ENCODE data around the gene ABLIM2.

DNA sequence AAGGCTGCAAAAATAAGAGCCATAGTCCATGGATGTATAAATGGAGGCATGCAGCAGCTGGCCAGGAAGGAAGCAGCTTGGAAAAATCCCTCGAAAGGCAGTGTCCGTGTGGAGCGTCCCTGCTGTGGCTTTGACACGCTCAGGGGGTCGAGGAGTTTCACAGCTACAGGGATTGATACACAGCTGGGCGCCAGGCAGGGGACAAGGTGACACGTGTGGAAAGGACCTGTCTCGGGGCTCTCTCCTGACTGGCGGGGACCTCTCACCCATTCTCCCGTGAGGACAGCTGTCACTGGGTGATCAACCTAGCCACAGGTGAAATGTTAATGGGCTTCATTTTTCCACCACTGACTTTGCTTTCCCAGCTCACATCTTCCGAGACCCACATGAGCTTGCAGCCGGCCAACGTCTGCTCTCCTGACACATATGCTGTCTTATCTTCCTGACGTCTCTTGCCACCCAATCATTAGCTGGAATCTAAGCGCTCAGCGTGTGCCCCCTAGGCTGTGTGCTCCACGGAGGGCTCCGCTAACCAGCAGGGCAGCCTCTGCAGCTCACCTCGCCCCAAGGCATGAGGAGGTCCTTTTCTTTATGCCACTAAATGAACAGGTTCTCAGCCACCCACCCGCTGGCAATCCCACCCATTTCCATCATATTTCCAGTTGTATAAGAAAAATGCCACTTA is 129.6 kb downstream of the ABLIM2 start:
- no peak for TF ChIP-seq RAD21 (IDR thresholded peaks at IDR 0.05 in 1 of 2, conservative IDR thresholded peaks at IDR 0.05 in 1 of 2; ENCODE audit: low read depth in 2 of 2, low read length in 2 of 2)
- no peak for TF ChIP-seq YY1 (IDR thresholded peaks at IDR 0.05; ENCODE audit: low read depth, low read length)
- TF ChIP-seq RNF2 (IDR thresholded peaks at IDR 0.05; ENCODE audit: borderline replicate concordance, low read depth, low read length, missing control alignments, poor library complexity, severe bottlenecking) = no peak
- TF ChIP-seq, protein P1, sequence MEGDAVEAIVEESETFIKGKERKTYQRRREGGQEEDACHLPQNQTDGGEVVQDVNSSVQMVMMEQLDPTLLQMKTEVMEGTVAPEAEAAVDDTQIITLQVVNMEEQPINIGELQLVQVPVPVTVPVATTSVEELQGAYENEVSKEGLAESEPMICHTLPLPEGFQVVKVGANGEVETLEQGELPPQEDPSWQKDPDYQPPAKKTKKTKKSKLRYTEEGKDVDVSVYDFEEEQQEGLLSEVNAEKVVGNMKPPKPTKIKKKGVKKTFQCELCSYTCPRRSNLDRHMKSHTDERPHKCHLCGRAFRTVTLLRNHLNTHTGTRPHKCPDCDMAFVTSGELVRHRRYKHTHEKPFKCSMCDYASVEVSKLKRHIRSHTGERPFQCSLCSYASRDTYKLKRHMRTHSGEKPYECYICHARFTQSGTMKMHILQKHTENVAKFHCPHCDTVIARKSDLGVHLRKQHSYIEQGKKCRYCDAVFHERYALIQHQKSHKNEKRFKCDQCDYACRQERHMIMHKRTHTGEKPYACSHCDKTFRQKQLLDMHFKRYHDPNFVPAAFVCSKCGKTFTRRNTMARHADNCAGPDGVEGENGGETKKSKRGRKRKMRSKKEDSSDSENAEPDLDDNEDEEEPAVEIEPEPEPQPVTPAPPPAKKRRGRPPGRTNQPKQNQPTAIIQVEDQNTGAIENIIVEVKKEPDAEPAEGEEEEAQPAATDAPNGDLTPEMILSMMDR (IDR thresholded peaks at IDR 0.05; ENCODE audit: control extremely low read depth in 1 of 3, insufficient read depth in 1 of 3, low read depth in 1 of 3, low read length in 3 of 3) = no peak
- TF ChIP-seq POLR2A (IDR thresholded peaks at IDR 0.05; ENCODE audit: control extremely low read depth in 1 of 2, low read depth in 2 of 2, low read length in 2 of 2) = no peak
- TF ChIP-seq CEBPB (IDR thresholded peaks at IDR 0.05; ENCODE audit: low read depth, low read length) = no peak

Data from H1 (cell line).